Neural crest cell (in vitro differentiated cells): Measurements from ENCODE around the gene ERCC6. TPM values are rescaled to one million over a fixed set of nuclear protein-coding genes. Genes with fewer than 3 reads are reported as not detected.

Source experiments
- DNase-seq: peaks from one replicate; pipeline ENCODE4 v3.0.0; 2021; ENCODE audit warnings: low read depth, mixed read lengths, low spot score
- H3K27ac Mint-ChIP-seq: one replicate; pipeline ENCODE4 v1.8.0; 2021; ENCODE audit warnings: mild to moderate bottlenecking, mixed read lengths; ENCODE audit not compliant: unreplicated experiment
- H3K27me3 Mint-ChIP-seq: 2 replicates; pipeline ENCODE4 v1.8.0; 2021; ENCODE audit warnings: low read depth, mild to moderate bottlenecking, mixed read lengths
- H3K36me3 Mint-ChIP-seq: 2 replicates; pipeline ENCODE4 v1.8.0; 2021; ENCODE audit warnings: low read depth, mild to moderate bottlenecking, mixed read lengths
- H3K4me1 Mint-ChIP-seq: 2 replicates; pipeline ENCODE4 v1.8.0; 2021; ENCODE audit warnings: mixed read lengths
- H3K4me3 Mint-ChIP-seq: one replicate; pipeline ENCODE4 v1.8.0; 2021; ENCODE audit warnings: mild to moderate bottlenecking, mixed read lengths
- H3K9me3 Mint-ChIP-seq: 2 replicates; pipeline ENCODE4 v1.8.0; 2021; ENCODE audit warnings: mixed read lengths
- total RNA-seq: library from RNA; stranded (reverse); gene quantifications from 2 replicates; pipeline ENCODE4 v1.2.1, GENCODE V29; 2021
- TF ChIP-seq, protein P1 (sequence below): fragments of 200-600 bp; sonication (generic); conservative IDR thresholded peaks from 2 replicates; pipeline ENCODE4 v1.5.0; 2021; ENCODE audit warnings: antibody characterized with exemption, mild to moderate bottlenecking

The ERCC6 gene
- total RNA-seq, 1 donor from 2014 or later: 19.7 TPM

DNA sequence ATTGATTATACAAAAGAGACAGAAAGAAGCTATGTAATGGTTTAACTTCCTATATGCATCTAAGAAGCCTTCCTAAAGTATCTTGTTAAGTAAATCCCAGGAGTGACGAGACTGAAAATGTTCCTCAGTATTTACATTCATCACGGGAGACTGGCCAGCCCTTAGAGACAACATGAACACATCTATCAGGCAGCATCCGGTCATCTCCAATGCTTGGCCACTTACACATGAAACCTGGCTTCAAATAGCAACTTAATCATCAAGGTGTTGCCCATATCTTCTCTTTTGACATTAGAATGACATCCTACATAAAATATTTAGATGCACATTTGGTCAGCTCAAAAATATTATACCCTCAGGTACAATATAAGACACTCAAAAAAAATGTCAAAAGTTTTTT lies 33.8 kb downstream of the ERCC6 start:
- H3K27ac Mint-ChIP-seq: no peak overlapping the region
- TF ChIP-seq, protein P1, sequence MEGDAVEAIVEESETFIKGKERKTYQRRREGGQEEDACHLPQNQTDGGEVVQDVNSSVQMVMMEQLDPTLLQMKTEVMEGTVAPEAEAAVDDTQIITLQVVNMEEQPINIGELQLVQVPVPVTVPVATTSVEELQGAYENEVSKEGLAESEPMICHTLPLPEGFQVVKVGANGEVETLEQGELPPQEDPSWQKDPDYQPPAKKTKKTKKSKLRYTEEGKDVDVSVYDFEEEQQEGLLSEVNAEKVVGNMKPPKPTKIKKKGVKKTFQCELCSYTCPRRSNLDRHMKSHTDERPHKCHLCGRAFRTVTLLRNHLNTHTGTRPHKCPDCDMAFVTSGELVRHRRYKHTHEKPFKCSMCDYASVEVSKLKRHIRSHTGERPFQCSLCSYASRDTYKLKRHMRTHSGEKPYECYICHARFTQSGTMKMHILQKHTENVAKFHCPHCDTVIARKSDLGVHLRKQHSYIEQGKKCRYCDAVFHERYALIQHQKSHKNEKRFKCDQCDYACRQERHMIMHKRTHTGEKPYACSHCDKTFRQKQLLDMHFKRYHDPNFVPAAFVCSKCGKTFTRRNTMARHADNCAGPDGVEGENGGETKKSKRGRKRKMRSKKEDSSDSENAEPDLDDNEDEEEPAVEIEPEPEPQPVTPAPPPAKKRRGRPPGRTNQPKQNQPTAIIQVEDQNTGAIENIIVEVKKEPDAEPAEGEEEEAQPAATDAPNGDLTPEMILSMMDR: no peak
- no peaks in the 10 kb centered on the region for H3K27me3 Mint-ChIP-seq
- H3K9me3 Mint-ChIP-seq: no peaks in the 10 kb centered on the region
- DNase-seq: no peak
- H3K36me3 Mint-ChIP-seq: no peaks in the 10 kb centered on the region
- no peak overlapping the region for H3K4me3 Mint-ChIP-seq
- H3K4me1 Mint-ChIP-seq: no peaks in the 10 kb centered on the region

DNA sequence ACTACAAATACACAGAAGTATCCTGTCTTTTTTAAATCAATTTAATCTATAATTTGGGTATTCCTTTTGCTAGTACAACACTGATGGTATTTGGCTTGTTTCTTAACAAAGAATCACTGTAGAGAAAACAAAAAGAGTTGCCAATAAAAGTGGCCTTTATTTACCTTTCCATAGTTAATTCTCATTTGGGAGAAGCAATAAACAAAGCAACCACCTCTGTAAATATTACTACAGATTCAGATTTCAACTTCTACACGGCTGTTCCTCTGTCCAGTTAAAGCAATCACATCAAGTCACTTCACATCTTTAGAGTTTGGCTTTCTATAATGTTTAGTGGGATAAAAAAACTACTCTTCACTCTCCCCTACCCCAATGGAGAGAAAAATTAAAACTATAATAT lies 34.4 kb downstream of the ERCC6 start:
- Mint-ChIP-seq H3K9me3 (no peaks in the 10 kb centered on the region), H3K36me3 (no peaks in the 10 kb centered on the region), H3K27ac (no peak overlapping the region), H3K4me3 (no peak overlapping the region), H3K27me3 (no peaks in the 10 kb centered on the region), H3K4me1 (no peaks in the 10 kb centered on the region)
- DNase-seq: no peak
- TF ChIP-seq, protein P1: no peak

DNA sequence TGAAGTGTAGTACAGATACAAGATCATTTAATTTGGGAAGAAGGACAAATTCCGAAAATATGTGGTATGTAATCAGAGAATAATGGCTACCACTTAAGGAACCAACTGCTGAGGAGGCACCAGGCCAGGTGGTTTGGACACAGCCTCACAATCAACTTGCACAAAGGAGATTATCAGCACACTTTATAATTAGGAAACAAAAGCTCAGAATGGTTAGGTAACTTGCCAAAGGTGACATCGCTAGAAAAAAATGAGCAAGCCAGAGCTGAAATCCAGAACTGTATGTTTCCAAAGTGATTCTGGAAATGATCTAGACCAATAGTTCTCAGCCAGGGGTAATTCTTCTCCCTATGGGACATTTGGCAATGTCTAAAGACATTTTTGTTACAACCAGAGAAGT lies 36.6 kb downstream of the ERCC6 start:
- no peaks in the 10 kb centered on the region for H3K9me3 Mint-ChIP-seq
- H3K27ac Mint-ChIP-seq: no peak overlapping the region
- no peaks in the 10 kb centered on the region for H3K27me3 Mint-ChIP-seq
- no peaks in the 10 kb centered on the region for H3K4me1 Mint-ChIP-seq
- TF ChIP-seq, protein P1: no peak
- peaks cover 2% of the 10 kb centered on the region for H3K36me3 Mint-ChIP-seq
- H3K4me3 Mint-ChIP-seq: no peak overlapping the region
- no peak for DNase-seq

DNA sequence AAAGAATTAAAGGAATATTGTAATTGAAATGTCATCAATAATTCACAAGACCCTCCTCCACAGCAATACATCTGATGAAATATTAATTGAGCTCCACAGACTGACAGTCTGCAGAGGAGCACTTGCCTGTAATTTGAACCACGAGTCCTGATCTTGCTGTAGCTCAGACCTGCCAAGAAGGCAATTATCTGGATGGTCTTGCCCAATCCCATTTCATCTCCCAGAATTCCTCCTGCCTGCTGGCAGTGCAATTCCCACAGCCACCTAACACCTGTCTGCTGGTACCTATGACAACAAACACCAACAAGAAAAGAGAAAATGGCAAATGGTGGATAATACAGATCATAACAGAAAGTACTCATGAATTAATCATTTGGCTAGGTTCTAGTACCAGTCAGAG lies 38.5 kb downstream of the ERCC6 start:
- Mint-ChIP-seq H3K4me1 (no peaks in the 10 kb centered on the region), H3K4me3 (no peak overlapping the region), H3K27me3 (no peaks in the 10 kb centered on the region), H3K9me3 (no peaks in the 10 kb centered on the region), H3K27ac (no peak overlapping the region), H3K36me3 (peaks cover 2% of the 10 kb centered on the region)
- no peak for DNase-seq
- TF ChIP-seq, protein P1: no peak

DNA sequence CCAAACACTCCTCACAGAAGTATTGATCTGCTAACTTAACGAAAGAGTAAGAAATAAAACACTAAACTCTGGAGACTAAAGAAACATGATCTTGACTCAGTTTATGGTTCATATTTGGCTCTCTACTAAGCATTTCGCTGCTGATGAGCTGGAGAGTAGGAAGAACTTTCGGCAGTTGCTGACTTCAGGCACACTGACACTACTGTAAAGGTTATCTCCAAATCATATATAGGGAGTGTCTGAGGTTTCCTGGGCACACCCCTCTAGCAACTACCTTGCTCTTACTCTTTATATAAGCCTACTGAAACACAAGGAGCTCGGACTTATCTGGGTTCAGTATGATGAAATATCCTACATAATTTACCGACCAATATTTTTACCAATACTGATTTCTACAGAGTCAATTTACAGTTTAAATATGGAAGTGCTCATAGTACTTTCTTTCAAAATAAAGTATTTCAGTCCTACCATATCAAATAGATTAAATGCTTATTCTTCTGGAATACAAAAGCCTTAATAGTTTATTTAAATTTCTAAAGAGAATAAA lies 39.5 kb downstream of the ERCC6 start:
- Mint-ChIP-seq H3K4me3 (no peak overlapping the region), H3K4me1 (no peaks in the 10 kb centered on the region), H3K36me3 (peaks cover 2% of the 10 kb centered on the region), H3K9me3 (no peaks in the 10 kb centered on the region), H3K27me3 (no peaks in the 10 kb centered on the region), H3K27ac (no peak overlapping the region)
- no peak for DNase-seq
- TF ChIP-seq, protein P1: no peak
